ENCODE data around the gene ZNF438. TPM values are rescaled to one million over a fixed set of nuclear protein-coding genes. Genes with fewer than 3 reads are reported as not detected.

Gene ZNF438
- total RNA-seq, 2 donors from 2014 or later, result 2.6 to 3.0 TPM

DNA sequence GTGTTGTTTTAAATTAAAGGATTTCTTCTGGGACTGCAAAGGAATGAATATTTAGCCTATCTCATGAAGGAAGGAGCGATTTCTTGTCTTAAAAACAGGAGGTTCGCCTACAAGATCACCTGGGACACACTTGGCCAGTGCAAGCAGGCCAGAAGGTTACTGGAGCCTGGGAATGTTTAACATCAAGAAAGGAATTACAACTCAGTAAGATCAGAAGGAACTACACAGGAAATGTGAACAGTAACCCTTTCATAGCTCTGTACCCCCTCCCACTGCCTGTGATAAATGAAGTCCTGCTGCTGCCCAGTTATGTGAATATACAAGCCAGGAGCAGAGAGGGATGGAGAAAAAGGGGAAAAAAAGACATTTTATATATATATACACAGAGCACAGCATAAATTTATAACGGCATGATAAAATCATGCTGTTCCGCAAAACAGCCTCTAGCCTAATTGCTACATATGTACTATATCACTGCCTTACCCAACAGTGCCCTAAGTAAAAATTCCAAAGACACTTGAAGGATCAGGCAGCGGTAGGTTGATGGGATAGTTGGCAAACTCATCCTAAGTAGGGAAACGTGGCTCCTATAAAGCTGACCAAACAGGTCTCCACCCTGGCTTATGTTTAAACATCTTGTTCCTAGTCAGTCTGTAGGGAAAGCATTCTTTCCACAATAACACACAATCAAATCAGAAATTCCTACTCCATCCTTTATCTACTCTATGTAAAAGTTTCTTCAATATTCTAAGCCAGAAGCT, 63.8 kb downstream of the ZNF438 start:
- Histone ChIP-seq H3K4me3 (ENCODE audit: low read length) (no peak overlapping the region), H3K9ac (ENCODE audit: extremely low read depth, low read length, poor library complexity, severe bottlenecking) (no peak overlapping the region), H3K27me3 (ENCODE audit: control insufficient read depth, insufficient read depth, low read length, poor library complexity, severe bottlenecking) (no peaks in the 10 kb centered on the region), H3K4me1 (ENCODE audit: control insufficient read depth, insufficient read depth, low read length) (no peaks in the 10 kb centered on the region), H3K9me3 (ENCODE audit: control insufficient read depth, low read length) (no peaks in the 10 kb centered on the region), H3K36me3 (ENCODE audit: control insufficient read depth, insufficient read depth, low read length) (no peaks in the 10 kb centered on the region), H3K27ac (ENCODE audit: low read depth, low read length) (no peak overlapping the region)
- 73 to 77% methylated on average over 4 to 6 of the region's 6 CpGs for WGBS, 2 experiments (ENCODE audit: insufficient coverage in 1 of 2, insufficient read length in 1 of 2)
- Mint-ChIP-seq H3K4me3 (no peak overlapping the region), H3K4me1 (no peaks in the 10 kb centered on the region), H3K9me3 (no peaks in the 10 kb centered on the region), H3K27ac (no peak overlapping the region), H3K27me3 (ENCODE audit: insufficient read depth) (no peaks in the 10 kb centered on the region), H3K36me3 (ENCODE audit: low read depth) (no peaks in the 10 kb centered on the region)
- DNase-seq, result no peak
- TF ChIP-seq, protein P1, sequence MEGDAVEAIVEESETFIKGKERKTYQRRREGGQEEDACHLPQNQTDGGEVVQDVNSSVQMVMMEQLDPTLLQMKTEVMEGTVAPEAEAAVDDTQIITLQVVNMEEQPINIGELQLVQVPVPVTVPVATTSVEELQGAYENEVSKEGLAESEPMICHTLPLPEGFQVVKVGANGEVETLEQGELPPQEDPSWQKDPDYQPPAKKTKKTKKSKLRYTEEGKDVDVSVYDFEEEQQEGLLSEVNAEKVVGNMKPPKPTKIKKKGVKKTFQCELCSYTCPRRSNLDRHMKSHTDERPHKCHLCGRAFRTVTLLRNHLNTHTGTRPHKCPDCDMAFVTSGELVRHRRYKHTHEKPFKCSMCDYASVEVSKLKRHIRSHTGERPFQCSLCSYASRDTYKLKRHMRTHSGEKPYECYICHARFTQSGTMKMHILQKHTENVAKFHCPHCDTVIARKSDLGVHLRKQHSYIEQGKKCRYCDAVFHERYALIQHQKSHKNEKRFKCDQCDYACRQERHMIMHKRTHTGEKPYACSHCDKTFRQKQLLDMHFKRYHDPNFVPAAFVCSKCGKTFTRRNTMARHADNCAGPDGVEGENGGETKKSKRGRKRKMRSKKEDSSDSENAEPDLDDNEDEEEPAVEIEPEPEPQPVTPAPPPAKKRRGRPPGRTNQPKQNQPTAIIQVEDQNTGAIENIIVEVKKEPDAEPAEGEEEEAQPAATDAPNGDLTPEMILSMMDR (conservative IDR thresholded peaks at IDR 0.05), result no peak

DNA sequence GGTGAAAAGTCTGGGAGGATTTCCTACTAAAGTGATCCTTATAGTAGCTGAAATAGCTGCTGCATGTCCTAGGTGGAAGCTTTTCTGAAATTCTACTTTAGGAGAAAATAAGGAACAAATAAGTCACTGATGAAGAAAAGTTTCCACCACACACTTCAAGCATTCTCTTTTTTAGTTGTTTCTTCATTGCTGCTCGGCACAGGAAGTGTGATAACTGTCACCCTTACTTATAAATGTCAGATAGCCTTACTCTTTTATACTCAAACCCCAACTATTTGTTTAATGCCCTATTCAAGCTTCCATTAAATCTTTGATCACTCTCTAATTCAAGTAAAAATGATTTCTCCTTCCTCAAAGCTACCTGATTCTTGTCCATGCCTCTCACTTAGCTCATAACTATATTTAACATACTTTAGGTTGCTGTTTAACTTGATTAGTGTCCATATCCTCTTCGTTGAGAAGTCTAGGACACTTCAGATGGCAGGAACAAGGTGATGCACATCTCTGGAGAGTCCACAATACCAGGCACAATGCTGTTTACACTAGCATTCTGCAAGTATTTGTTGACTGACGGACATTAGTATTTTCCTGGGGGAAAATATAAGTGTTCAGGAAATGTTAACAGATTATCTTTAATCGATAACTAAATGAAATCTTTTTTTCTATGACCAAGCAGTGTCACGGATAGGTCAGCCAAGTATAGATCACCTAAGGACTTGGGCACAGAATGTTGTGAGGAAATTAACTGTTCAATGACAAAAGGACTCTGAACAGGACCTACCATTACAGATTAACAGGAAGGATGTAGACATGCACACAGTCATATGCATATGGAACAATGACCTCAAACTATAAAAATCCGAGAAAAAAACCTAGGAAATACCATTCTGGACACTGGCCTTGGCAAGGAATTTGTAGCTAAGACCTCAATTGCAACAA, 67.4 kb downstream of the ZNF438 start:
- H3K9ac ChIP-seq (ENCODE audit: extremely low read depth, low read length, poor library complexity, severe bottlenecking), result no peak overlapping the region
- WGBS, 2 experiments (ENCODE audit: insufficient coverage in 1 of 2, insufficient read length in 1 of 2), result 85 to 92% methylated on average over 5 to 6 of the region's 6 CpGs
- H3K27me3 ChIP-seq (ENCODE audit: control insufficient read depth, insufficient read depth, low read length, poor library complexity, severe bottlenecking), result no peaks in the 10 kb centered on the region
- H3K36me3 ChIP-seq (ENCODE audit: control insufficient read depth, insufficient read depth, low read length), result no peaks in the 10 kb centered on the region
- DNase-seq, result no peak
- Mint-ChIP-seq H3K27ac (no peak overlapping the region), H3K4me1 (no peaks in the 10 kb centered on the region), H3K36me3 (ENCODE audit: low read depth) (no peaks in the 10 kb centered on the region), H3K27me3 (ENCODE audit: insufficient read depth) (no peaks in the 10 kb centered on the region), H3K9me3 (no peaks in the 10 kb centered on the region), H3K4me3 (no peak overlapping the region)
- H3K9me3 ChIP-seq (ENCODE audit: control insufficient read depth, low read length), result no peaks in the 10 kb centered on the region
- TF ChIP-seq, protein P1 (conservative IDR thresholded peaks at IDR 0.05), result no peak
- no peaks in the 10 kb centered on the region for H3K4me1 ChIP-seq (ENCODE audit: control insufficient read depth, insufficient read depth, low read length)
- H3K4me3 ChIP-seq (ENCODE audit: low read length), result no peak overlapping the region
- H3K27ac ChIP-seq (ENCODE audit: low read depth, low read length), result no peak overlapping the region

DNA sequence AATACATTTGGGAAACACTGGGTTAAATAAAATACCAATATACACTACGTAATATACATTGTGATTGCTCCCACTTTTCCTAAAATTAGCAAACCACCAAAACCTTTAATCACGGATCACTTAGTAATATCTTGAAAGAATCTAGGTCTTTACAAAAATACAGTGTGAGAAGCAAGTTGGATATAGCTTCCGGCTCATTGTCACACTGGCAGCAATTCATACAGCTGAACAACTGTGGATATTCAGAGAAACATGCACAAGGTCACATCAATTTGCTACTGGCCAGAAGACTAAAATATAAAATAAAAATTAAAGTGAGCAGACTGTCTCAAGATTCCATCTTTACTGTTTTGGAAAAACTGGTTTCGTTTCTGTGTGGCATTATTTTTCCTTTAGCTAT, 69.1 kb downstream of the ZNF438 start:
- H3K4me1 Mint-ChIP-seq, result no peaks in the 10 kb centered on the region
- no peaks in the 10 kb centered on the region for H3K9me3 Mint-ChIP-seq
- H3K9me3 ChIP-seq (ENCODE audit: control insufficient read depth, low read length), result no peaks in the 10 kb centered on the region
- no peak overlapping the region for H3K4me3 ChIP-seq (ENCODE audit: low read length)
- H3K4me1 ChIP-seq (ENCODE audit: control insufficient read depth, insufficient read depth, low read length), result no peaks in the 10 kb centered on the region
- H3K36me3 Mint-ChIP-seq (ENCODE audit: low read depth), result no peaks in the 10 kb centered on the region
- H3K27ac ChIP-seq (ENCODE audit: low read depth, low read length), result no peak overlapping the region
- no peak overlapping the region for H3K9ac ChIP-seq (ENCODE audit: extremely low read depth, low read length, poor library complexity, severe bottlenecking)
- TF ChIP-seq, protein P1 (conservative IDR thresholded peaks at IDR 0.05), result no peak
- no peak overlapping the region for H3K27ac Mint-ChIP-seq
- H3K36me3 ChIP-seq (ENCODE audit: control insufficient read depth, insufficient read depth, low read length), result no peaks in the 10 kb centered on the region
- DNase-seq, result no peak
- H3K4me3 Mint-ChIP-seq, result no peak overlapping the region
- WGBS, 2 experiments (ENCODE audit: insufficient coverage in 1 of 2, insufficient read length in 1 of 2), result 92% methylated on average over 3 of the region's 4 CpGs; no CpG with 5 or more reads in 1 of the 2 experiments
- no peaks in the 10 kb centered on the region for H3K27me3 ChIP-seq (ENCODE audit: control insufficient read depth, insufficient read depth, low read length, poor library complexity, severe bottlenecking)
- H3K27me3 Mint-ChIP-seq (ENCODE audit: insufficient read depth), result no peaks in the 10 kb centered on the region
